ENCODE measurements around the gene KDR. TPM values are rescaled to one million over a fixed set of nuclear protein-coding genes. Genes with fewer than 3 reads are reported as not detected.

The KDR gene
- total RNA-seq, 4 donors from 2014 or later, result 7.4 to 14.8 (median 10.6) TPM

- no peak for TF ChIP-seq CTCF (IDR thresholded peaks at IDR 0.05 in 4 of 5, conservative IDR thresholded peaks at IDR 0.05 in 1 of 5)
- no peak for TF ChIP-seq POLR2A (IDR thresholded peaks at IDR 0.05)
- H3K4me1 ChIP-seq, result no peaks in the 10 kb centered on the region
- H3K4me3 ChIP-seq, result no peak overlapping the region
- in situ Hi-C loops (cut with MboI; ENCODE audit: low sequenced_read_pairs in 4 of 4), result no loop called here
- H3K9me3 ChIP-seq, result no peaks in the 10 kb centered on the region
- no peak overlapping the region for H3K27ac ChIP-seq
- ATAC-seq (no peak), DNase-seq (no peak)
- H3K27me3 ChIP-seq, result no peaks in the 10 kb centered on the region
- H3K36me3 ChIP-seq, result no peaks in the 10 kb centered on the region
- intact Hi-C loops (cut with DNase I; ENCODE audit: low total_unique reads), result no loop called here
These were observed 94.2 kb downstream of the KDR start for GRCh38 chr4:55031158-55031557.

- in situ Hi-C loops (cut with MboI; ENCODE audit: low sequenced_read_pairs in 4 of 4), result no loop called here
- H3K27me3 ChIP-seq, result no peaks in the 10 kb centered on the region
- no peak overlapping the region for H3K4me3 ChIP-seq
- H3K4me1 ChIP-seq, result no peaks in the 10 kb centered on the region
- intact Hi-C loops (cut with DNase I; ENCODE audit: low total_unique reads), result no loop called here
- H3K36me3 ChIP-seq, result no peaks in the 10 kb centered on the region
- DNase-seq, result no peak
- H3K27ac ChIP-seq, result no peak overlapping the region
- no peak for ATAC-seq
- H3K9me3 ChIP-seq, result no peaks in the 10 kb centered on the region
- TF ChIP-seq CTCF (IDR thresholded peaks at IDR 0.05 in 4 of 5, conservative IDR thresholded peaks at IDR 0.05 in 1 of 5) (no peak), POLR2A (IDR thresholded peaks at IDR 0.05) (no peak)
These were observed 94.8 kb downstream of the KDR start for GRCh38 chr4:55030589-55030988.

GRCh38 chr4:55029821-55030503, 95.4 kb downstream of the KDR start:
- Histone ChIP-seq H3K27ac (no peak overlapping the region), H3K36me3 (no peaks in the 10 kb centered on the region), H3K27me3 (no peaks in the 10 kb centered on the region), H3K4me1 (no peaks in the 10 kb centered on the region), H3K4me3 (no peak overlapping the region), H3K9me3 (no peaks in the 10 kb centered on the region)
- in situ Hi-C loops (cut with MboI; ENCODE audit: low sequenced_read_pairs in 4 of 4), result no loop called here
- TF ChIP-seq POLR2A (IDR thresholded peaks at IDR 0.05), result no peak
- no peak for TF ChIP-seq CTCF (IDR thresholded peaks at IDR 0.05 in 4 of 5, conservative IDR thresholded peaks at IDR 0.05 in 1 of 5)
- intact Hi-C loops (cut with DNase I; ENCODE audit: low total_unique reads), result no loop called here
- no peak for ATAC-seq
- DNase-seq, result no peak

GRCh38 chr4:55029321-55029720, 96.1 kb downstream of the KDR start:
- no peak overlapping the region for H3K4me3 ChIP-seq
- no peak for DNase-seq
- H3K36me3 ChIP-seq, result no peaks in the 10 kb centered on the region
- intact Hi-C loops (cut with DNase I; ENCODE audit: low total_unique reads), result no loop called here
- no peak overlapping the region for H3K27ac ChIP-seq
- no peak for ATAC-seq
- H3K27me3 ChIP-seq, result no peaks in the 10 kb centered on the region
- in situ Hi-C loops (cut with MboI; ENCODE audit: low sequenced_read_pairs in 4 of 4), result no loop called here
- no peak for TF ChIP-seq POLR2A (IDR thresholded peaks at IDR 0.05)
- no peak for TF ChIP-seq CTCF (IDR thresholded peaks at IDR 0.05 in 4 of 5, conservative IDR thresholded peaks at IDR 0.05 in 1 of 5)
- no peaks in the 10 kb centered on the region for H3K9me3 ChIP-seq
- no peaks in the 10 kb centered on the region for H3K4me1 ChIP-seq

Other genes with a start within 250 kb of the KDR start
- 1 to 10 TPM; 2.4 to 7.6 (median 5.1) TPM for gene SRD5A3, start 220.6 kb upstream of the KDR start, total RNA-seq

Data from gastrocnemius medialis (tissue), 4 donors.